HepG2 (cell line): ENCODE results near the gene APOM. TPM values are rescaled to one million over a fixed set of nuclear protein-coding genes. Genes with fewer than 3 reads are reported as not detected.

Source experiments
- KDM3A ChIP-seq: IDR thresholded peaks from 2 replicates; pipeline ENCODE4 v1.6.1; 2018; ENCODE audit warnings: low read depth, missing compliant biosample characterization
- NFE2 ChIP-seq: sonication (generic); formaldehyde crosslinking; IDR thresholded peaks from 2 replicates; pipeline ENCODE4 v1.4.0; 2020; ENCODE audit warnings: missing genetic modification reagents
- NR2F6 ChIP-seq, 2 experiments: IDR thresholded peaks; 2 replicates each; pipeline ENCODE4 v1.6.1; 2016; ENCODE audit warnings: antibody characterized with exemption in 1 of 2, mild to moderate bottlenecking in 1 of 2
- ZBTB7A ChIP-seq: sonication (generic); formaldehyde crosslinking; IDR thresholded peaks from 2 replicates; pipeline ENCODE4 v1.8.0; 2022; ENCODE audit warnings: mild to moderate bottlenecking, missing genetic modification reagents
- ZNF296 ChIP-seq: sonication (generic); formaldehyde crosslinking; conservative IDR thresholded peaks from 2 replicates; pipeline ENCODE4 v1.5.0; 2020; ENCODE audit warnings: mild to moderate bottlenecking, missing genetic modification reagents
- ZNF451 ChIP-seq: sonication (generic); formaldehyde crosslinking; IDR thresholded peaks from 2 replicates; pipeline ENCODE4 v1.5.0; 2020; ENCODE audit warnings: mild to moderate bottlenecking, missing genetic modification reagents
- ZNF557 ChIP-seq: sonication (generic); formaldehyde crosslinking; IDR thresholded peaks from 2 replicates; pipeline ENCODE4 v1.4.0; 2020; ENCODE audit warnings: missing genetic modification reagents
- ZNF567 ChIP-seq: sonication (generic); formaldehyde crosslinking; IDR thresholded peaks from 2 replicates; pipeline ENCODE4 v1.8.1; 2023; ENCODE audit warnings: mild to moderate bottlenecking, missing genetic modification reagents, borderline replicate concordance
- ZNF768 ChIP-seq: sonication (generic); formaldehyde crosslinking; IDR thresholded peaks from 2 replicates; pipeline ENCODE4 v1.4.0; 2020; ENCODE audit warnings: missing genetic modification reagents
- ZNF775 ChIP-seq: sonication (generic); formaldehyde crosslinking; IDR thresholded peaks from 2 replicates; pipeline ENCODE4 v1.4.0; 2020; ENCODE audit warnings: missing genetic modification reagents, mild to moderate bottlenecking, moderate library complexity, borderline replicate concordance
- polyA plus RNA-seq, 8 experiments: library from polyadenylated mRNA; depleted of rRNA in 3 of 8; stranded (reverse) in 7 of 8; unstranded in 1 of 8; fragments of >200 nt; fragmentation: Illumina TruSeq in 4 of 8; extraction: Trizol in 4 of 8; gene quantifications; 2 replicates each; pipeline versions ENCODE4 v1.2.1 to v1.2.3, GENCODE V29; 2011 to 2016; ENCODE audit warnings: low read depth in 4 of 8, missing spikeins in 1 of 8, mixed read lengths in 1 of 8; ENCODE audit not compliant: insufficient read depth in 1 of 8
- total RNA-seq, 5 experiments: library from RNA; depleted of rRNA; stranded (reverse); fragments of >200 nt; fragmentation: Illumina TruSeq; extraction: Trizol; gene quantifications; 2 replicates each; pipeline ENCODE4 v1.2.3, GENCODE V29; 2016; ENCODE audit warnings: low read depth in 1 of 5
- TF ChIP-seq, protein P1 (sequence below): sonication (generic); formaldehyde crosslinking; IDR thresholded peaks from 2 replicates; pipeline ENCODE4 v1.4.0; 2020; ENCODE audit warnings: mild to moderate bottlenecking, missing genetic modification reagents
- TF ChIP-seq, protein P2 (sequence below): sonication (generic); formaldehyde crosslinking; IDR thresholded peaks from 2 replicates; pipeline ENCODE4 v1.5.0; 2020; ENCODE audit warnings: mild to moderate bottlenecking, missing genetic modification reagents
- TF ChIP-seq, protein P3 (sequence below): sonication (generic); formaldehyde crosslinking; IDR thresholded peaks from 2 replicates; pipeline ENCODE4 v1.9.0; 2022; ENCODE audit warnings: low read depth, missing genetic modification reagents
- TF ChIP-seq, protein P4 (sequence below): sonication (generic); formaldehyde crosslinking; IDR thresholded peaks from 2 replicates; pipeline ENCODE4 v1.4.0; 2020; ENCODE audit warnings: mild to moderate bottlenecking, missing genetic modification reagents
- TF ChIP-seq, protein P5 (sequence below): sonication (generic); formaldehyde crosslinking; IDR thresholded peaks from 2 replicates; pipeline ENCODE4 v1.4.0; 2020; ENCODE audit warnings: missing genetic modification reagents

Gene APOM
- total and polyA plus RNA-seq, 2 of the 13 experiments (the other 11 are each of a cell fraction or from before 2014, with no cell fraction given), result 98.2 to 1,140 TPM

DNA sequence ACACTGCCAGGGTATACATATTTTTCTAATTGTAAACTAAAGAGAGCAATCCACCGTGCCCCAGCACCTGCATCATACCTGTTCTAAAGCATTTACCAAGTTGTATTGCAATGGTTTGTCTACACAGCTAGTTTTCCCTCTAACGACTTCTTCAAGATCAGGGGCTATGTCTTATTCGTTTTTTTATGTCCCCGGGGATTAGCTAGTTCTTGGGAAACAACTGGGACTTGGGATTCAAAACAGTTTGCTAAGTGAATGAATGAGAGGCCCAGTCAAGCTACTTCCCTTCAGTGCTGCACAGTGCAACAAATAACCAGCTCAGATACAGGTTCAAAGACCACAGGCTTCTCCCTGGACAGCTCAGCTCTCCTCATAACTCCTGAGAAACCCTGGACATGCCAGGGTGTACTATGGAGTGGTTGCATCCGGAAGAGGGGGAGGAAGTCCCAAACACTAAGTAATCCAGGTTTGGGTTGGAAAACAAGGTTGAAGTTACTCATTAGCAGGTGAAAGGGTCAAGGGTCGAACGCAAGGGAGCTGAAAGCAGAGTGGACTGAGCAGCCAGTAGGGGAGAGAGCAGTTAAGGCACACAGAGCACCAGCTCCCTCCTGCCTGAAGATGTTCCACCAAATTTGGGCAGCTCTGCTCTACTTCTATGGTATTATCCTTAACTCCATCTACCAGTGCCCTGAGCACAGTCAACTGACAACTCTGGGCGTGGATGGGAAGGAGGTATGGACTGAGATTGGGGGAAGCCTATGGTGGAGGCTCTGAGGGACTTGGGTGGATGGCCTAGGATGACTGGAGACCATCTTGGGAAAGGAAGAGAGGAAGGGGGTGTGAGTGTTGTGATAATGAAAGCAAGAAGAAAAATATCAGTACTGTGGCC, at the start of gene APOM (continued):
- TF ChIP-seq, protein P1, sequence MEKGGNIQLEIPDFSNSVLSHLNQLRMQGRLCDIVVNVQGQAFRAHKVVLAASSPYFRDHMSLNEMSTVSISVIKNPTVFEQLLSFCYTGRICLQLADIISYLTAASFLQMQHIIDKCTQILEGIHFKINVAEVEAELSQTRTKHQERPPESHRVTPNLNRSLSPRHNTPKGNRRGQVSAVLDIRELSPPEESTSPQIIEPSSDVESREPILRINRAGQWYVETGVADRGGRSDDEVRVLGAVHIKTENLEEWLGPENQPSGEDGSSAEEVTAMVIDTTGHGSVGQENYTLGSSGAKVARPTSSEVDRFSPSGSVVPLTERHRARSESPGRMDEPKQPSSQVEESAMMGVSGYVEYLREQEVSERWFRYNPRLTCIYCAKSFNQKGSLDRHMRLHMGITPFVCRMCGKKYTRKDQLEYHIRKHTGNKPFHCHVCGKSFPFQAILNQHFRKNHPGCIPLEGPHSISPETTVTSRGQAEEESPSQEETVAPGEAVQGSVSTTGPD (CRISPR knock-in tag), result no peak
- TF ChIP-seq ZNF768 (CRISPR knock-in tag), result no peak
- peak; percentile 99 for TF ChIP-seq NR2F6 (IDR thresholded peaks at IDR 0.05)
- TF ChIP-seq NR2F6 (CRISPR knock-in tag; IDR thresholded peaks at IDR 0.05), result peak; percentile 99
- TF ChIP-seq ZNF451 (CRISPR knock-in tag), result peak; percentile 79; the same call in 1 of the 2 replicates
- TF ChIP-seq, protein P2, sequence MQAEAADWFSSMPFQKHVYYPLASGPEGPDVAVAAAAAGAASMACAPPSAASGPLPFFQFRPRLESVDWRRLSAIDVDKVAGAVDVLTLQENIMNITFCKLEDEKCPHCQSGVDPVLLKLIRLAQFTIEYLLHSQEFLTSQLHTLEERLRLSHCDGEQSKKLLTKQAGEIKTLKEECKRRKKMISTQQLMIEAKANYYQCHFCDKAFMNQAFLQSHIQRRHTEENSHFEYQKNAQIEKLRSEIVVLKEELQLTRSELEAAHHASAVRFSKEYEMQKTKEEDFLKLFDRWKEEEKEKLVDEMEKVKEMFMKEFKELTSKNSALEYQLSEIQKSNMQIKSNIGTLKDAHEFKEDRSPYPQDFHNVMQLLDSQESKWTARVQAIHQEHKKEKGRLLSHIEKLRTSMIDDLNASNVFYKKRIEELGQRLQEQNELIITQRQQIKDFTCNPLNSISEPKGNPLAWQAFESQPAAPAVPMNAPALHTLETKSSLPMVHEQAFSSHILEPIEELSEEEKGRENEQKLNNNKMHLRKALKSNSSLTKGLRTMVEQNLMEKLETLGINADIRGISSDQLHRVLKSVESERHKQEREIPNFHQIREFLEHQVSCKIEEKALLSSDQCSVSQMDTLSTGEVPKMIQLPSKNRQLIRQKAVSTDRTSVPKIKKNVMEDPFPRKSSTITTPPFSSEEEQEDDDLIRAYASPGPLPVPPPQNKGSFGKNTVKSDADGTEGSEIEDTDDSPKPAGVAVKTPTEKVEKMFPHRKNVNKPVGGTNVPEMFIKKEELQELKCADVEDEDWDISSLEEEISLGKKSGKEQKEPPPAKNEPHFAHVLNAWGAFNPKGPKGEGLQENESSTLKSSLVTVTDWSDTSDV, result no peak
- no peak for TF ChIP-seq NFE2 (CRISPR knock-in tag)
- peak; percentile 99 for TF ChIP-seq ZNF557 (CRISPR knock-in tag)
- peak; percentile 84 for TF ChIP-seq ZBTB7A (CRISPR knock-in tag)
- TF ChIP-seq ZNF567, result peak; percentile 64; the same call in 1 of the 2 replicates
- TF ChIP-seq, protein P3, sequence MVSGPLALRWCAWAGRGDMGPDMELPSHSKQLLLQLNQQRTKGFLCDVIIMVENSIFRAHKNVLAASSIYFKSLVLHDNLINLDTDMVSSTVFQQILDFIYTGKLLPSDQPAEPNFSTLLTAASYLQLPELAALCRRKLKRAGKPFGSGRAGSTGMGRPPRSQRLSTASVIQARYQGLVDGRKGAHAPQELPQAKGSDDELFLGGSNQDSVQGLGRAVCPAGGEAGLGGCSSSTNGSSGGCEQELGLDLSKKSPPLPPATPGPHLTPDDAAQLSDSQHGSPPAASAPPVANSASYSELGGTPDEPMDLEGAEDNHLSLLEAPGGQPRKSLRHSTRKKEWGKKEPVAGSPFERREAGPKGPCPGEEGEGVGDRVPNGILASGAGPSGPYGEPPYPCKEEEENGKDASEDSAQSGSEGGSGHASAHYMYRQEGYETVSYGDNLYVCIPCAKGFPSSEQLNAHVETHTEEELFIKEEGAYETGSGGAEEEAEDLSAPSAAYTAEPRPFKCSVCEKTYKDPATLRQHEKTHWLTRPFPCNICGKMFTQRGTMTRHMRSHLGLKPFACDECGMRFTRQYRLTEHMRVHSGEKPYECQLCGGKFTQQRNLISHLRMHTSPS (CRISPR knock-in tag), result peak; percentile 53; the same call in 1 of the 2 replicates
- TF ChIP-seq ZNF296 (CRISPR knock-in tag), result no peak
- no peak; the same call in 1 of the 2 replicates for TF ChIP-seq KDM3A (CRISPR knock-in tag)
- TF ChIP-seq, protein P4, sequence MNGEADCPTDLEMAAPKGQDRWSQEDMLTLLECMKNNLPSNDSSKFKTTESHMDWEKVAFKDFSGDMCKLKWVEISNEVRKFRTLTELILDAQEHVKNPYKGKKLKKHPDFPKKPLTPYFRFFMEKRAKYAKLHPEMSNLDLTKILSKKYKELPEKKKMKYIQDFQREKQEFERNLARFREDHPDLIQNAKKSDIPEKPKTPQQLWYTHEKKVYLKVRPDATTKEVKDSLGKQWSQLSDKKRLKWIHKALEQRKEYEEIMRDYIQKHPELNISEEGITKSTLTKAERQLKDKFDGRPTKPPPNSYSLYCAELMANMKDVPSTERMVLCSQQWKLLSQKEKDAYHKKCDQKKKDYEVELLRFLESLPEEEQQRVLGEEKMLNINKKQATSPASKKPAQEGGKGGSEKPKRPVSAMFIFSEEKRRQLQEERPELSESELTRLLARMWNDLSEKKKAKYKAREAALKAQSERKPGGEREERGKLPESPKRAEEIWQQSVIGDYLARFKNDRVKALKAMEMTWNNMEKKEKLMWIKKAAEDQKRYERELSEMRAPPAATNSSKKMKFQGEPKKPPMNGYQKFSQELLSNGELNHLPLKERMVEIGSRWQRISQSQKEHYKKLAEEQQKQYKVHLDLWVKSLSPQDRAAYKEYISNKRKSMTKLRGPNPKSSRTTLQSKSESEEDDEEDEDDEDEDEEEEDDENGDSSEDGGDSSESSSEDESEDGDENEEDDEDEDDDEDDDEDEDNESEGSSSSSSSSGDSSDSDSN (CRISPR knock-in tag), result peak; percentile 67; the same call in 1 of the 2 replicates
- TF ChIP-seq, protein P5, sequence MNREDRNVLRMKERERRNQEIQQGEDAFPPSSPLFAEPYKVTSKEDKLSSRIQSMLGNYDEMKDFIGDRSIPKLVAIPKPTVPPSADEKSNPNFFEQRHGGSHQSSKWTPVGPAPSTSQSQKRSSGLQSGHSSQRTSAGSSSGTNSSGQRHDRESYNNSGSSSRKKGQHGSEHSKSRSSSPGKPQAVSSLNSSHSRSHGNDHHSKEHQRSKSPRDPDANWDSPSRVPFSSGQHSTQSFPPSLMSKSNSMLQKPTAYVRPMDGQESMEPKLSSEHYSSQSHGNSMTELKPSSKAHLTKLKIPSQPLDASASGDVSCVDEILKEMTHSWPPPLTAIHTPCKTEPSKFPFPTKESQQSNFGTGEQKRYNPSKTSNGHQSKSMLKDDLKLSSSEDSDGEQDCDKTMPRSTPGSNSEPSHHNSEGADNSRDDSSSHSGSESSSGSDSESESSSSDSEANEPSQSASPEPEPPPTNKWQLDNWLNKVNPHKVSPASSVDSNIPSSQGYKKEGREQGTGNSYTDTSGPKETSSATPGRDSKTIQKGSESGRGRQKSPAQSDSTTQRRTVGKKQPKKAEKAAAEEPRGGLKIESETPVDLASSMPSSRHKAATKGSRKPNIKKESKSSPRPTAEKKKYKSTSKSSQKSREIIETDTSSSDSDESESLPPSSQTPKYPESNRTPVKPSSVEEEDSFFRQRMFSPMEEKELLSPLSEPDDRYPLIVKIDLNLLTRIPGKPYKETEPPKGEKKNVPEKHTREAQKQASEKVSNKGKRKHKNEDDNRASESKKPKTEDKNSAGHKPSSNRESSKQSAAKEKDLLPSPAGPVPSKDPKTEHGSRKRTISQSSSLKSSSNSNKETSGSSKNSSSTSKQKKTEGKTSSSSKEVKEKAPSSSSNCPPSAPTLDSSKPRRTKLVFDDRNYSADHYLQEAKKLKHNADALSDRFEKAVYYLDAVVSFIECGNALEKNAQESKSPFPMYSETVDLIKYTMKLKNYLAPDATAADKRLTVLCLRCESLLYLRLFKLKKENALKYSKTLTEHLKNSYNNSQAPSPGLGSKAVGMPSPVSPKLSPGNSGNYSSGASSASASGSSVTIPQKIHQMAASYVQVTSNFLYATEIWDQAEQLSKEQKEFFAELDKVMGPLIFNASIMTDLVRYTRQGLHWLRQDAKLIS, result no peak
- TF ChIP-seq ZNF775 (CRISPR knock-in tag), result peak; percentile 97
